ENCODE measurements around the gene GADD45G. TPM values are rescaled to one million over a fixed set of nuclear protein-coding genes. Genes with fewer than 3 reads are reported as not detected.

Gene GADD45G
- total RNA-seq, 1 donor from 2014 or later = 19.8 TPM

DNA sequence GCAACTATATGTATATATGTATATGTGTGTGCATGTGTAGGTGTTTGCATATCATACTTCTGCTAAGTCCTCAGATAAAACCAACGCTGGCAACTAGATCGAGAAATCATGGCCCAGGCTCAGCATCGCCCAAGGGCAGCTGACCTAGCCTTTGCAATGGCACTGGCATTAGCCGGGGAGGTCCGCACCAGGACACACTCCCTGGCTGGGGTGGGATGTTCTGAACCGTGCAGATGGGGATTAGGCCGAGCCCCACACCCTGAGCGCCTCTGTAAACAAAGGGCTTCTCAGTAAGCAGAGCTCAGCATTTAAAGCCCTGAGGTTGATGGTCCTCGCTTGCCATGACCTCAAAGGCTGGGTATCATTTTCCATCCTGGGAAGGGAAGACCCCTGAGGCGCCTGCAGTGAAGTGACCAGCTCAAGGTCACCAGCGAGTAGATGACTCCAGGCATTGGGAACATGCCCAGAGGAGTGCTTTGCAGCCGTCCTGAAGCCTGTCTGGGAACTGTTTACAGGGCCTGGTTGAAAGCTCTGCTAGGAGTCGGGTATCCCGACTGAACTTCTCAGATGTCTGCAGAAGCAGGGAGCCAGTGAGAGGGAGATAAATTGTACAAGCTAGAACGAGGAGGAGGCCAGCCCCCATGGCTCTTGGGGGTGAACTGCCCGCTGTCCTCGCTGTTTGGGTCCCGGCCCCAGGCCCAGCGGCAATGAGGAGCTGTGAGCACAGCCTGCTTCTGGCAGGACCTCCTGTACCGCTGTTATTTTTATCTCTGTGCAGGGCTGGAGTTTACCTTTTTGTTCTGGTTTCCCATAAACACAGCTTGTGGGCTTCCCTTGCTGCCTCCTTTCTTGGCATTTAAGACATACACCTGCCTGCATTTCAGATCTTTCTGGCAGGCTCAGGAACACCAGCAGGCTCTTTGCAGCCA, 18.4 kb downstream of the GADD45G start:
- ATAC-seq (no peak), DNase-seq (no peak)
- Histone ChIP-seq H3K36me3 (no peaks in the 10 kb centered on the region), H3K4me3 (no peak overlapping the region), H3K9me3 (no peaks in the 10 kb centered on the region), H3K27ac (no peak overlapping the region), H3K4me1 (peaks cover 16% of the 10 kb centered on the region), H3K27me3 (no peaks in the 10 kb centered on the region)
- intact Hi-C loops (cut with DNase I) = no loop called here
- TF ChIP-seq CTCF (IDR thresholded peaks at IDR 0.05) = no peak

- H3K27ac ChIP-seq = no peak overlapping the region
- no peaks in the 10 kb centered on the region for H3K36me3 ChIP-seq
- DNase-seq = peak; percentile 85
- no peak overlapping the region for H3K4me3 ChIP-seq
- intact Hi-C loops (cut with DNase I) = no loop called here
- no peaks in the 10 kb centered on the region for H3K27me3 ChIP-seq
- ATAC-seq = peak; percentile 90
- peaks cover 16% of the 10 kb centered on the region for H3K4me1 ChIP-seq
- peak; percentile 33 for TF ChIP-seq CTCF (IDR thresholded peaks at IDR 0.05)
- no peaks in the 10 kb centered on the region for H3K9me3 ChIP-seq
These were observed 19.2 kb downstream of the GADD45G start for GRCh38 chr9:89623925-89624420.

DNA sequence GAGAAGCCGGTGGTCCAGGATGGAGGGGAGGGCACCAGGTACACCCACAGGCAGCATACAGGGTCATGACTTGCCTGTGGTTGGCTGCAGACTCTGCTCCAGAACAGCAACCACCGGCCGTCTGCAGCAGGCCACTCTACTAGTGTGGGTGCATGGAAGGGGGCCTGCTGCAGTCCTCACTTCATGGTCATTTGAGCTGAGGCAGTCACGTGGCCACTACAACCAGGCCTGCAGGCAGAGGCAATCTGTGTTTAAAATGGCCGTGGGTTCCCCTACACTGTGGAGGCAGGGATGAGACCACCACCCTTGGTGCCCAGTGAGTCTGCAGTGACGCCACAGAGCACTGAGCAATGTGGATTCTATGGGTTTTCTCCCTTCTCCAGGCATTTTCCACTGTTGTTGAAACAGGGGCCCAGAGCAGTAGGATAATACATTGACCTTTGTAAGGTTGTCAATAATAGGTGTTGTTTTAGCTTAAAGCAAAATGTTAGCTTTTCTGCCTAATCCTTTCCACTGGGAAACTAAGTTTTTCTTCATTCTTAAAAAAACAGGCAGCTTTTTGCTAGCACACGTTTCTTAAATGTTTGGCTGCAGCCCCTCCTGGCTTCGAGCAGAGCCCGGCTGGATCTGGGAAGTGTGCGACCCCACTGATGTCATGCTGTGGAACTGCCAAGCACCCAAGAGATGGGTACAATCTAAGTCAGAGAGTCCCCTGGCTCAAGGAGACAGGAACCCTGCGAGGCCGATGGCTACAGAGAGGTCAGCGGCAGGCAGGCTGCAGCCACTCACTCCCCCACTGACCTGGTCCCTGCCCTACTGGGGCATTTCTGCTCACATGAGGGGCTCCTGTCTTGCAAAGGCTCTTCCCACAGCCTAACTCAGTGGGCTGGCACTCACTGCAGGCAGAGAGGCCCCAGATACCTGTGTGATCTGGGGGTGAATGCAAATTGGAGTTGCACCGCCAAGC, 21.2 kb downstream of the GADD45G start:
- no peaks in the 10 kb centered on the region for H3K27me3 ChIP-seq
- no peak for ATAC-seq
- no peak overlapping the region for H3K27ac ChIP-seq
- no peak for DNase-seq
- H3K4me3 ChIP-seq = no peak overlapping the region
- no peaks in the 10 kb centered on the region for H3K36me3 ChIP-seq
- no peaks in the 10 kb centered on the region for H3K9me3 ChIP-seq
- H3K4me1 ChIP-seq = peaks cover 16% of the 10 kb centered on the region
- no peak for TF ChIP-seq CTCF (IDR thresholded peaks at IDR 0.05)
- intact Hi-C loops (cut with DNase I) = no loop called here

- no peak for DNase-seq
- no peaks in the 10 kb centered on the region for H3K36me3 ChIP-seq
- TF ChIP-seq CTCF (IDR thresholded peaks at IDR 0.05) = no peak
- H3K4me3 ChIP-seq = no peak overlapping the region
- H3K27me3 ChIP-seq = no peaks in the 10 kb centered on the region
- no peak for ATAC-seq
- no peaks in the 10 kb centered on the region for H3K9me3 ChIP-seq
- intact Hi-C loops (cut with DNase I) = no loop called here
- H3K4me1 ChIP-seq = peaks cover 16% of the 10 kb centered on the region
- H3K27ac ChIP-seq = no peak overlapping the region
These were observed 22.0 kb downstream of the GADD45G start for GRCh38 chr9:89626741-89627265.

GRCh38 chr9:89628601-89629000, 23.8 kb downstream of the GADD45G start:
- DNase-seq (no peak), ATAC-seq (no peak)
- TF ChIP-seq CTCF (IDR thresholded peaks at IDR 0.05) = no peak
- Histone ChIP-seq H3K4me3 (no peak overlapping the region), H3K9me3 (no peaks in the 10 kb centered on the region), H3K36me3 (no peaks in the 10 kb centered on the region), H3K27me3 (no peaks in the 10 kb centered on the region), H3K4me1 (peaks cover 24% of the 10 kb centered on the region), H3K27ac (no peak overlapping the region)
- intact Hi-C loops (cut with DNase I) = no loop called here

Measured in upper lobe of right lung (tissue), 1 donor.